Keratinocyte (primary cell): ENCODE data around the gene GPNMB. TPM values are rescaled to one million over a fixed set of nuclear protein-coding genes. Genes with fewer than 3 reads are reported as not detected.

Experiments
- DNase-seq: peaks from one replicate; pipeline ENCODE4 v3.0.0-alpha.2; 2011; ENCODE audit warnings: low read depth, missing footprints, low spot score
- FAIRE-seq: peaks from 2 replicates; lab custom pipeline; 2011; peaks lifted over from hg19 to GRCh38; lab: Jason Lieb, UNC
- H2AFZ ChIP-seq: 2 replicates; pipeline ENCODE4 v1.6.0; 2012; ENCODE audit warnings: low read length, control low read depth, inconsistent platforms; ENCODE audit not compliant: control insufficient read depth
- H3K27ac ChIP-seq: 2 replicates; pipeline ENCODE4 v1.5.1; 2011; ENCODE audit warnings: low read length; ENCODE audit not compliant: control insufficient read depth, insufficient read depth
- H3K27me3 ChIP-seq: 3 replicates; pipeline ENCODE4 v1.6.0; 2011; ENCODE audit warnings: low read length; ENCODE audit not compliant: control insufficient read depth, insufficient read depth; ENCODE audit errors: extremely low read depth
- H3K36me3 ChIP-seq, 2 experiments: 2 replicates in 1 of 2; 3 replicates in 1 of 2; pipeline ENCODE4 v1.5.1; 2011; ENCODE audit warnings: low read length in 2 of 2, mild to moderate bottlenecking in 1 of 2; ENCODE audit not compliant: control insufficient read depth in 2 of 2, insufficient read depth in 2 of 2; ENCODE audit errors: extremely low read depth in 1 of 2
- H3K4me1 ChIP-seq: 3 replicates; pipeline ENCODE4 v1.5.1; 2011; ENCODE audit warnings: low read length; ENCODE audit not compliant: control insufficient read depth, insufficient read depth; ENCODE audit errors: extremely low read depth
- H3K4me2 ChIP-seq: 3 replicates; pipeline ENCODE4 v1.6.0; 2011; ENCODE audit warnings: low read depth, low read length; ENCODE audit not compliant: control insufficient read depth, insufficient read depth; ENCODE audit errors: extremely low read depth
- H3K4me3 ChIP-seq, 3 experiments: fragments of 200-600 bp in 1 of 3; sonication (generic) in 1 of 3; 2 replicates in 2 of 3; 3 replicates in 1 of 3; pipeline ENCODE4 v1.5.1; 2011 to 2016; ENCODE audit warnings: low read length in 3 of 3, mild to moderate bottlenecking in 3 of 3, control low read depth in 2 of 3, inconsistent platforms in 1 of 3, low read depth in 1 of 3, mixed read lengths in 1 of 3, mixed run types in 1 of 3, moderate library complexity in 1 of 3; ENCODE audit not compliant: control insufficient read depth in 2 of 3, insufficient read depth in 2 of 3; ENCODE audit errors: extremely low read depth in 1 of 3
- H3K79me2 ChIP-seq: 2 replicates; pipeline ENCODE4 v1.6.0; 2012; ENCODE audit warnings: low read length; ENCODE audit not compliant: control insufficient read depth, insufficient read depth
- H3K9ac ChIP-seq: 3 replicates; pipeline ENCODE4 v1.6.0; 2011; ENCODE audit warnings: low read length; ENCODE audit not compliant: control insufficient read depth, insufficient read depth; ENCODE audit errors: extremely low read depth
- H3K9me1 ChIP-seq: 3 replicates; pipeline ENCODE4 v1.6.0; 2011; ENCODE audit warnings: low read length; ENCODE audit not compliant: control insufficient read depth, insufficient read depth; ENCODE audit errors: extremely low read depth
- H3K9me3 ChIP-seq: 2 replicates; pipeline ENCODE4 v1.5.1; 2012; ENCODE audit warnings: low read depth, low read length; ENCODE audit not compliant: control insufficient read depth
- H4K20me1 ChIP-seq: 3 replicates; pipeline ENCODE4 v1.6.0; 2011; ENCODE audit warnings: low read length; ENCODE audit not compliant: control insufficient read depth, insufficient read depth; ENCODE audit errors: extremely low read depth
- CTCF ChIP-seq, 3 experiments: IDR thresholded peaks in 1 of 3; conservative IDR thresholded peaks in 1 of 3; optimal IDR thresholded peaks in 1 of 3; 2 replicates in 2 of 3; 3 replicates in 1 of 3; pipeline versions ENCODE3 to v1.5.1; 2011; ENCODE audit warnings: low read length in 3 of 3, mild to moderate bottlenecking in 3 of 3, moderate library complexity in 2 of 3, control low read depth in 1 of 3, inconsistent platforms in 1 of 3; ENCODE audit not compliant: insufficient read depth in 2 of 3; ENCODE audit errors: extremely low read depth in 1 of 3
- EZH2 ChIP-seq: IDR thresholded peaks from one replicate; pipeline ENCODE4 v1.6.1; 2012; ENCODE audit warnings: inconsistent platforms, mild to moderate bottlenecking, low read length, moderate library complexity
- dilution Hi-C: fragments of 300-500 bp; cut with MboI; formaldehyde crosslinking; loops from one replicate; pipeline ENCODE4 v1.7.0; 2020; ENCODE audit warnings: low sequenced_read_pairs; ENCODE audit not compliant: extremely low pct_ligation_motif_present
- polyA plus RNA-seq, 5 experiments: library from polyadenylated mRNA; depleted of rRNA in 3 of 5; stranded (reverse) in 3 of 5; stranded (forward) in 1 of 5; unstranded in 1 of 5; fragments of >200 nt; gene quantifications; 1 replicate in 1 of 5; 2 replicates in 3 of 5; 3 replicates in 1 of 5; pipeline versions ENCODE4 v1.2.1 to v1.2.3, GENCODE V29; 2011 to 2012; ENCODE audit warnings: missing spikeins in 2 of 5, low read depth in 1 of 5, low replicate concordance in 1 of 5

GPNMB gene
- polyA plus RNA-seq, 1 donor (not counting 4 experiments of a cell fraction or from before 2014, with no cell fraction given): 142 TPM

- DNase-seq: no peak
- dilution Hi-C loops: no loop called here
- Histone ChIP-seq H3K9me3 (no peaks in the 10 kb centered on the region), H3K36me3 (no peaks in the 10 kb centered on the region), H3K4me3 (no peak overlapping the region), H3K79me2 (no peaks in the 10 kb centered on the region), H3K27ac (no peak overlapping the region), H3K4me1 (no peaks in the 10 kb centered on the region), H3K9me1 (no peaks in the 10 kb centered on the region), H4K20me1 (no peaks in the 10 kb centered on the region), H3K27me3 (no peaks in the 10 kb centered on the region), H2AFZ (no peak overlapping the region), H3K9ac (no peak overlapping the region), H3K4me2 (no peak overlapping the region)
- FAIRE-seq: no peak
- TF ChIP-seq EZH2 (no peak), CTCF (optimal IDR thresholded peaks at IDR 0.05 in 1 of 3, IDR thresholded peaks at IDR 0.05 in 1 of 3, conservative IDR thresholded peaks at IDR 0.05 in 1 of 3; ENCODE audit: extremely low read depth in 1 of 3, insufficient read depth in 2 of 3, low read length in 3 of 3) (no peak)
Measured at GRCh38 chr7:23226844-23227450, 19.6 kb upstream of the GPNMB start.

DNA sequence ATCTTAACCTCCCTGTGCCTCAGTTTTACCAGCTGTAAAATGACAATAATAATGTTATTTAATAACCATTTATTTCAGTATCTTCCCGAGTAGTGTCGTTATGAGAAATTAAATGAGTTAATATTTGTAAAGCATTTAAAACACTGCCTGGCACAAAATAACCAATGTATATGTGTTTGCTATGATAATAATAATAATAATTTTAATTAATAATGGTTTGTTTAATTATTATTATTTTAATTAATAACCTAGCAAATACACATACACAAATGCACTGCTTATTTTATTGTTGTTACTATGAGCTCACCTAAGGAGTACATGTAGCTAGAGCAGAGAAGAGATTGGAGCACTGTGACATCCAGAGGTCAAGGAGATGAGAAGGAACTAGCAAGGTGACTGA is 18.2 kb upstream of the GPNMB start:
- no peak overlapping the region for H3K4me3 ChIP-seq
- H2AFZ ChIP-seq: no peak overlapping the region
- H3K9me3 ChIP-seq: no peaks in the 10 kb centered on the region
- dilution Hi-C loops: no loop called here
- H3K27ac ChIP-seq: no peak overlapping the region
- DNase-seq (no peak), FAIRE-seq (no peak)
- no peaks in the 10 kb centered on the region for H3K27me3 ChIP-seq
- no peak overlapping the region for H3K4me2 ChIP-seq
- peaks cover 9% of the 10 kb centered on the region for H3K4me1 ChIP-seq
- no peaks in the 10 kb centered on the region for H3K79me2 ChIP-seq
- TF ChIP-seq CTCF (optimal IDR thresholded peaks at IDR 0.05 in 1 of 3, IDR thresholded peaks at IDR 0.05 in 1 of 3, conservative IDR thresholded peaks at IDR 0.05 in 1 of 3; ENCODE audit: extremely low read depth in 1 of 3, insufficient read depth in 2 of 3, low read length in 3 of 3) (no peak), EZH2 (no peak)
- no peaks in the 10 kb centered on the region for H4K20me1 ChIP-seq
- H3K9ac ChIP-seq: no peak overlapping the region
- no peaks in the 10 kb centered on the region for H3K36me3 ChIP-seq
- H3K9me1 ChIP-seq: peaks cover 3% of the 10 kb centered on the region
